ENCODE data around the gene SEMG1. TPM values are rescaled to one million over a fixed set of nuclear protein-coding genes. Genes with fewer than 3 reads are reported as not detected.

SEMG1 gene
- total and polyA plus RNA-seq, 2 donors (not counting 1 experiment from before 2014, with no cell fraction given) = not detected

- intact Hi-C loops (cut with micrococcal nuclease) = no loop called here
Observed at GRCh38 chr20:45218124-45218523, 11.3 kb downstream of the SEMG1 start.

GRCh38 chr20:45218636-45219035 lies 11.8 kb downstream of the SEMG1 start:
- intact Hi-C loops (cut with micrococcal nuclease) = no loop called here
- no peak overlapping the region for H3K4me2 ChIP-seq (replicated peaks; ENCODE audit: low read depth, low read length, poor library complexity, severe bottlenecking)
- POLR2A ChIA-PET = no interaction called here
- H3K4me3 ChIP-seq (ENCODE audit: control extremely low read depth in 1 of 5, extremely low read depth in 1 of 5, insufficient read depth in 1 of 5, low read depth in 2 of 5, low read length in 4 of 5) = no peak overlapping the region
- no peak overlapping the region for H3K27ac Mint-ChIP-seq
- DNase-seq (no peak), ATAC-seq (ENCODE audit: low read depth) (no peak)
- H3K4me1 Mint-ChIP-seq = no peaks in the 10 kb centered on the region
- no peak overlapping the region for H2AFZ ChIP-seq (ENCODE audit: insufficient read depth, low read depth, low read length, poor library complexity, severe bottlenecking)
- no peaks in the 10 kb centered on the region for H4K20me1 ChIP-seq (ENCODE audit: control insufficient read depth, insufficient read depth, low read length, poor library complexity, severe bottlenecking)
- H3K27me3 ChIP-seq (replicated peaks in 1 of 4; ENCODE audit: control extremely low read depth in 1 of 4, control insufficient read depth in 3 of 4, insufficient read depth in 4 of 4, low read length in 3 of 4) = peaks cover 0 to 9% (median 4%) of the 10 kb centered on the region in 4 experiments
- no peak overlapping the region for H3K4me3 Mint-ChIP-seq
- H3K79me2 ChIP-seq (ENCODE audit: control insufficient read depth, insufficient read depth, low read length) = no peaks in the 10 kb centered on the region
- no peaks in the 10 kb centered on the region for H3K36me3 ChIP-seq (replicated peaks in 1 of 2; ENCODE audit: control extremely low read depth in 1 of 2, control insufficient read depth in 1 of 2, extremely low read depth in 1 of 2, insufficient read depth in 2 of 2, low read length in 1 of 2)
- CTCF ChIA-PET = no interaction called here
- no peak overlapping the region for H3K9ac ChIP-seq (ENCODE audit: low read length)
- 91% methylated on average over 2 of the region's 2 CpGs for WGBS (ENCODE audit: insufficient coverage)
- no peaks in the 10 kb centered on the region for H3K9me3 ChIP-seq (ENCODE audit: control extremely low read depth in 1 of 3, control insufficient read depth in 2 of 3, insufficient read depth in 1 of 3, low read length in 2 of 3)
- peaks cover 55% of the 10 kb centered on the region for H3K27me3 Mint-ChIP-seq
- H3K27ac ChIP-seq (ENCODE audit: low read length in 2 of 2) = no peak overlapping the region
- no peak for TF ChIP-seq EZH2 (IDR thresholded peaks at IDR 0.05; ENCODE audit: borderline replicate concordance, insufficient read depth, low read depth, low read length, poor library complexity, severe bottlenecking)
- TF ChIP-seq CTCF (IDR thresholded peaks at IDR 0.05) = no peak
- H3K9me3 Mint-ChIP-seq (ENCODE audit: insufficient read depth) = peaks cover 2% of the 10 kb centered on the region
- H3K4me1 ChIP-seq (ENCODE audit: control insufficient read depth in 2 of 2, insufficient read depth in 2 of 2, low read length in 2 of 2) = no peaks in the 10 kb centered on the region

More at GRCh38 chr20:45218124-45218523, 11.3 kb downstream of the SEMG1 start:
- H3K27me3 ChIP-seq (replicated peaks in 1 of 4; ENCODE audit: control extremely low read depth in 1 of 4, control insufficient read depth in 3 of 4, insufficient read depth in 4 of 4, low read length in 3 of 4) = peaks cover 0 to 9% (median 4%) of the 10 kb centered on the region in 4 experiments
- no peak overlapping the region for H3K9ac ChIP-seq (ENCODE audit: low read length)
- Mint-ChIP-seq H3K4me3 (no peak overlapping the region), H3K4me1 (no peaks in the 10 kb centered on the region), H3K27ac (no peak overlapping the region), H3K9me3 (ENCODE audit: insufficient read depth) (peaks cover 2% of the 10 kb centered on the region), H3K27me3 (peaks cover 55% of the 10 kb centered on the region)
- DNase-seq (no peak), ATAC-seq (ENCODE audit: low read depth) (no peak)
- H3K4me1 ChIP-seq (ENCODE audit: control insufficient read depth in 2 of 2, insufficient read depth in 2 of 2, low read length in 2 of 2) = no peaks in the 10 kb centered on the region
- no peaks in the 10 kb centered on the region for H3K36me3 ChIP-seq (replicated peaks in 1 of 2; ENCODE audit: control extremely low read depth in 1 of 2, control insufficient read depth in 1 of 2, extremely low read depth in 1 of 2, insufficient read depth in 2 of 2, low read length in 1 of 2)
- H4K20me1 ChIP-seq (ENCODE audit: control insufficient read depth, insufficient read depth, low read length, poor library complexity, severe bottlenecking) = no peaks in the 10 kb centered on the region
- H2AFZ ChIP-seq (ENCODE audit: insufficient read depth, low read depth, low read length, poor library complexity, severe bottlenecking) = no peak overlapping the region
- no peak overlapping the region for H3K27ac ChIP-seq (ENCODE audit: low read length in 2 of 2)
- H3K4me3 ChIP-seq (ENCODE audit: control extremely low read depth in 1 of 5, extremely low read depth in 1 of 5, insufficient read depth in 1 of 5, low read depth in 2 of 5, low read length in 4 of 5) = no peak overlapping the region
- no peak overlapping the region for H3K4me2 ChIP-seq (replicated peaks; ENCODE audit: low read depth, low read length, poor library complexity, severe bottlenecking)
- CTCF ChIA-PET = no interaction called here
- no peaks in the 10 kb centered on the region for H3K9me3 ChIP-seq (ENCODE audit: control extremely low read depth in 1 of 3, control insufficient read depth in 2 of 3, insufficient read depth in 1 of 3, low read length in 2 of 3)
- no peak for TF ChIP-seq CTCF (IDR thresholded peaks at IDR 0.05)
- no peak for TF ChIP-seq EZH2 (IDR thresholded peaks at IDR 0.05; ENCODE audit: borderline replicate concordance, insufficient read depth, low read depth, low read length, poor library complexity, severe bottlenecking)
- no peaks in the 10 kb centered on the region for H3K79me2 ChIP-seq (ENCODE audit: control insufficient read depth, insufficient read depth, low read length)
- 69% methylated on average over 3 of the region's 4 CpGs for WGBS (ENCODE audit: insufficient coverage)
- POLR2A ChIA-PET = no interaction called here
